Stomach (tissue), 9 donors: Measurements from ENCODE around the gene POLR3GL. TPM values are rescaled to one million over a fixed set of nuclear protein-coding genes. Genes with fewer than 3 reads are reported as not detected.

Experiments used
- DNase-seq, 2 donors: peaks; one replicate each; pipeline versions ENCODE4 v3.0.0 to v3.0.0-alpha.2; 2013 to 2019
- H3K27ac ChIP-seq, 5 donors: fragments of 200-600 bp in 4 of 5; sonication (generic) in 4 of 5; one replicate each; pipeline ENCODE4 v1.5.1; 2013 to 2019; ENCODE audit warnings: mild to moderate bottlenecking in 1 of 5, moderate library complexity in 1 of 5
- H3K27me3 ChIP-seq, 3 donors: fragments of 200-600 bp; sonication (generic); one replicate each; pipeline ENCODE4 v1.5.1; 2017 to 2019; ENCODE audit warnings: mixed run types in 1 of 3
- H3K36me3 ChIP-seq, 4 donors: fragments of 200-600 bp; sonication (generic); 1 replicate in 3 of 4; 2 replicates in 1 of 4; pipeline ENCODE4 v1.5.1; 2016 to 2019
- H3K4me1 ChIP-seq, 4 donors: fragments of 200-600 bp; sonication (generic); one replicate each; pipeline ENCODE4 v1.5.1; 2016 to 2019
- H3K4me3 ChIP-seq, 4 donors: fragments of 200-600 bp; sonication (generic) in 3 of 4; one replicate each; pipeline ENCODE4 v1.5.1; 2016 to 2019; ENCODE audit warnings: mild to moderate bottlenecking in 1 of 4
- H3K9me3 ChIP-seq, 4 donors: fragments of 200-600 bp; sonication (generic); one replicate each; pipeline ENCODE4 v1.5.1; 2016 to 2019
- CTCF ChIP-seq, 7 experiments: fragments of 450-650 bp in 4 of 7; fragments of 200-600 bp in 3 of 7; sonication (generic) in 3 of 7; IDR thresholded peaks; one replicate each; pipeline ENCODE4 v1.5.1; 2016 to 2019; ENCODE audit warnings: antibody characterized with exemption in 7 of 7, control low read depth in 2 of 7, mild to moderate bottlenecking in 1 of 7
- EP300 ChIP-seq: sonication (generic); formaldehyde crosslinking; IDR thresholded peaks from one replicate; pipeline ENCODE4 v1.6.1; 2017; ENCODE audit warnings: antibody characterized with exemption
- POLR2A ChIP-seq, 4 donors: fragments of 450-650 bp; IDR thresholded peaks; one replicate each; pipeline ENCODE4 v1.6.1; 2016; ENCODE audit warnings: antibody characterized with exemption in 4 of 4, control low read depth in 2 of 4, mild to moderate bottlenecking in 1 of 4, moderate library complexity in 1 of 4
- POLR2AphosphoS5 ChIP-seq, 3 donors: sonication (generic); formaldehyde crosslinking; IDR thresholded peaks; one replicate each; pipeline ENCODE4 v1.6.1; 2016; ENCODE audit warnings: antibody characterized with exemption in 3 of 3
- whole genome bisulfite sequencing, 5 donors: extraction: QIAGEN DNeasy Blood & Tissue Kit in 3 of 5; methylation state at CpG; one replicate each; pipeline versions ENCODE4 v1.1.5 to v1.1.7; 2013 to 2018; 5-methylcytosine and 5-hydroxymethylcytosine counted together
- intact Hi-C: fragments of 100-400 bp; cut with DNase I; formaldehyde crosslinking; loops from one replicate; pipeline ENCODE4 v1.15.1; 2023; ENCODE audit warnings: low total_unique reads
- polyA plus RNA-seq, 3 donors: library from polyadenylated mRNA; stranded (reverse); fragments of 200-250 nt; gene quantifications; one replicate each; pipeline ENCODE4 v1.2.3, GENCODE V29; 2013
- total RNA-seq, 5 donors: library from RNA; depleted of rRNA; stranded (reverse); fragments of >200 nt; gene quantifications; one replicate each; pipeline versions ENCODE4 v1.1.0 to v1.2.3, GENCODE V29; 2014 to 2016
- donor health status: healthy with polysubstance abuse.
- donor health status: Bipolar disorder and iron deficiency.
- donor health status: healthy.

The POLR3GL gene
- total and polyA plus RNA-seq, 8 donors: 5.8 to 165 (median 26.9) TPM

- WGBS, 5 donors: 55 to 73% (median 68%) methylated on average over 6 of the region's 6 CpGs
- Histone ChIP-seq H3K27ac (peak overlapping the region; percentile 76 to 100 (median 96)), H3K36me3 (no peaks in the 10 kb centered on the region), H3K27me3 (no peaks in the 10 kb centered on the region), H3K4me1 (peaks cover 83 to 99% (median 93%) of the 10 kb centered on the region in 4 donors), H3K9me3 (no peaks in the 10 kb centered on the region), H3K4me3 (no peak overlapping the region)
- DNase-seq: peak; percentile 25 to 32
- intact Hi-C loops: no loop called here
- no peak for TF ChIP-seq EP300
- no peak for TF ChIP-seq CTCF (IDR thresholded peaks at IDR 0.05)
- peak; percentile 11 to 31 (median 15) for TF ChIP-seq POLR2AphosphoS5 (IDR thresholded peaks at IDR 0.05)
- no peak for TF ChIP-seq POLR2A (IDR thresholded peaks at IDR 0.05)
Observed at GRCh38 chr1:145982010-145982723, 17.7 kb downstream of the POLR3GL start.

GRCh38 chr1:145983206-145983675, 18.8 kb downstream of the POLR3GL start:
- TF ChIP-seq POLR2AphosphoS5 (IDR thresholded peaks at IDR 0.05) (peak; percentile 37 to 88 (median 67)), CTCF (IDR thresholded peaks at IDR 0.05) (no peak)
- Histone ChIP-seq H3K27me3 (no peaks in the 10 kb centered on the region), H3K36me3 (no peaks in the 10 kb centered on the region), H3K4me1 (peaks cover 72 to 97% (median 82%) of the 10 kb centered on the region in 4 donors), H3K9me3 (no peaks in the 10 kb centered on the region), H3K4me3 (no peak overlapping the region), H3K27ac (peak overlapping the region; percentile 63 to 100 (median 96))
- WGBS, 5 donors: 10 to 33% (median 28%) methylated on average over 1 of the region's 1 CpG
- intact Hi-C loops: no loop called here
- DNase-seq: peak; percentile 66 to 88

GRCh38 chr1:145983960-145984830, 19.7 kb downstream of the POLR3GL start:
- peak in 1 of 2 donors; percentile 14 for DNase-seq
- intact Hi-C loops: no loop called here
- WGBS, 5 donors: 77 to 90% (median 83%) methylated on average over 11 to 12 of the region's 12 CpGs
- no peaks in the 10 kb centered on the region for H3K9me3 ChIP-seq
- H3K27me3 ChIP-seq: no peaks in the 10 kb centered on the region
- peaks cover 64 to 93% (median 78%) of the 10 kb centered on the region in 4 donors for H3K4me1 ChIP-seq
- H3K27ac ChIP-seq: peak overlapping the region; percentile 54 to 100 (median 96)
- peak overlapping the region in 1 of 4 donors; percentile 25 for H3K4me3 ChIP-seq
- TF ChIP-seq EP300 (no peak), POLR2AphosphoS5 (IDR thresholded peaks at IDR 0.05) (no peak), CTCF (IDR thresholded peaks at IDR 0.05) (no peak), POLR2A (IDR thresholded peaks at IDR 0.05) (no peak)
- no peaks in the 10 kb centered on the region for H3K36me3 ChIP-seq

GRCh38 chr1:145985129-145985501, 20.6 kb downstream of the POLR3GL start:
- no peaks in the 10 kb centered on the region for H3K36me3 ChIP-seq
- peak overlapping the region in 2 of 4 donors; percentile 16 to 25 for H3K4me3 ChIP-seq
- H3K27me3 ChIP-seq: no peaks in the 10 kb centered on the region
- TF ChIP-seq POLR2A (IDR thresholded peaks at IDR 0.05) (no peak), EP300 (no peak), POLR2AphosphoS5 (IDR thresholded peaks at IDR 0.05) (no peak), CTCF (IDR thresholded peaks at IDR 0.05) (no peak)
- peaks cover 58 to 87% (median 73%) of the 10 kb centered on the region in 4 donors for H3K4me1 ChIP-seq
- peak in 1 of 2 donors; percentile 65 for DNase-seq
- H3K9me3 ChIP-seq: no peaks in the 10 kb centered on the region
- intact Hi-C loops: no loop called here
- WGBS, 5 donors: 41 to 58% (median 55%) methylated on average over 2 of the region's 2 CpGs
- peak overlapping the region; percentile 87 to 100 (median 96) for H3K27ac ChIP-seq
